HepG2 (cell line): ENCODE measurements around the gene MFNG. TPM values are rescaled to one million over a fixed set of nuclear protein-coding genes. Genes with fewer than 3 reads are reported as not detected.

Experiments
- ATRX ChIP-seq: sonication (generic); formaldehyde crosslinking; IDR thresholded peaks from 2 replicates; pipeline ENCODE4 v1.4.0; 2020; ENCODE audit warnings: missing genetic modification reagents, borderline replicate concordance
- BCL3 ChIP-seq: sonication (generic); formaldehyde crosslinking; IDR thresholded peaks from 2 replicates; pipeline ENCODE4 v1.5.1; 2020; ENCODE audit warnings: mild to moderate bottlenecking, missing genetic modification reagents, moderate library complexity
- BORCS8-MEF2B ChIP-seq: sonication (generic); formaldehyde crosslinking; IDR thresholded peaks from 2 replicates; pipeline ENCODE4 v1.8.0; 2022; ENCODE audit warnings: mild to moderate bottlenecking, missing genetic modification reagents
- CEBPG ChIP-seq: IDR thresholded peaks from 2 replicates; pipeline ENCODE4 v1.6.1; 2016
- DNMT3B ChIP-seq: conservative IDR thresholded peaks from 2 replicates; pipeline ENCODE4 v1.6.1; 2016; ENCODE audit warnings: missing biosample characterization, control low read depth
- DPF2 ChIP-seq: sonication (generic); formaldehyde crosslinking; IDR thresholded peaks from 2 replicates; pipeline ENCODE4 v1.4.0; 2020; ENCODE audit warnings: mild to moderate bottlenecking, low read depth, missing genetic modification reagents, borderline replicate concordance
- DR1 ChIP-seq: sonication (generic); formaldehyde crosslinking; IDR thresholded peaks from 2 replicates; pipeline ENCODE4 v1.8.0; 2021; ENCODE audit warnings: mild to moderate bottlenecking, missing genetic modification reagents, inconsistent platforms
- E2F2 ChIP-seq: sonication (generic); formaldehyde crosslinking; IDR thresholded peaks from 2 replicates; pipeline ENCODE4 v1.4.0; 2020; ENCODE audit warnings: missing genetic modification reagents, borderline replicate concordance
- FOXJ3 ChIP-seq: sonication (generic); formaldehyde crosslinking; IDR thresholded peaks from 2 replicates; pipeline ENCODE4 v1.4.0; 2020; ENCODE audit warnings: missing genetic modification reagents, mild to moderate bottlenecking, borderline replicate concordance
- GMEB1 ChIP-seq: sonication (generic); formaldehyde crosslinking; IDR thresholded peaks from 2 replicates; pipeline ENCODE4 v1.5.1; 2020; ENCODE audit warnings: missing genetic modification reagents, mild to moderate bottlenecking, borderline replicate concordance
- MBNL3 ChIP-seq: fragments of 250-450 bp; sonication (Bioruptor Pico); conservative IDR thresholded peaks from 2 replicates; pipeline ENCODE4 v1.8.0; 2022; ENCODE audit warnings: mild to moderate bottlenecking, inconsistent platforms
- MLXIP ChIP-seq: sonication (generic); formaldehyde crosslinking; IDR thresholded peaks from 2 replicates; pipeline ENCODE4 v1.9.0; 2021; ENCODE audit warnings: missing genetic modification reagents, borderline replicate concordance
- NKX3-1 ChIP-seq: sonication (generic); formaldehyde crosslinking; IDR thresholded peaks from 2 replicates; pipeline ENCODE4 v1.5.0; 2020; ENCODE audit warnings: missing genetic modification reagents
- ONECUT2 ChIP-seq: sonication (generic); formaldehyde crosslinking; IDR thresholded peaks from 2 replicates; pipeline ENCODE4 v1.4.0; 2020; ENCODE audit warnings: missing genetic modification reagents
- TAF1 ChIP-seq: sonication (generic); formaldehyde crosslinking; IDR thresholded peaks from 2 replicates; pipeline ENCODE4 v1.4.0; 2020; ENCODE audit warnings: missing genetic modification reagents
- ZKSCAN8 ChIP-seq: IDR thresholded peaks from 2 replicates; pipeline ENCODE4 v1.6.1; 2016; ENCODE audit warnings: borderline replicate concordance, missing genetic modification reagents, missing compliant biosample characterization
- ZNF275 ChIP-seq: sonication (generic); formaldehyde crosslinking; IDR thresholded peaks from 2 replicates; pipeline ENCODE4 v1.8.0; 2022; ENCODE audit warnings: missing genetic modification reagents, mild to moderate bottlenecking, inconsistent platforms, borderline replicate concordance
- ZNF496 ChIP-seq: sonication (generic); formaldehyde crosslinking; IDR thresholded peaks from 2 replicates; pipeline ENCODE4 v1.8.1; 2023; ENCODE audit warnings: mild to moderate bottlenecking, moderate library complexity, missing genetic modification reagents; ENCODE audit not compliant: insufficient replicate concordance
- ZNF501 ChIP-seq: sonication (generic); formaldehyde crosslinking; IDR thresholded peaks from 2 replicates; pipeline ENCODE4 v1.5.1; 2020; ENCODE audit warnings: mild to moderate bottlenecking, moderate library complexity, missing genetic modification reagents
- ZNF547 ChIP-seq: sonication (generic); formaldehyde crosslinking; IDR thresholded peaks from 2 replicates; pipeline ENCODE4 v1.5.1; 2020; ENCODE audit warnings: mild to moderate bottlenecking, missing genetic modification reagents
- ZNF605 ChIP-seq: sonication (generic); formaldehyde crosslinking; IDR thresholded peaks from 2 replicates; pipeline ENCODE4 v1.8.0; 2022; ENCODE audit warnings: mild to moderate bottlenecking, missing genetic modification reagents
- polyA plus RNA-seq, 8 experiments: library from polyadenylated mRNA; depleted of rRNA in 3 of 8; stranded (reverse) in 7 of 8; unstranded in 1 of 8; fragments of >200 nt; fragmentation: Illumina TruSeq in 4 of 8; extraction: Trizol in 4 of 8; gene quantifications; 2 replicates each; pipeline versions ENCODE4 v1.2.1 to v1.2.3, GENCODE V29; 2011 to 2016; ENCODE audit warnings: low read depth in 4 of 8, missing spikeins in 1 of 8, mixed read lengths in 1 of 8; ENCODE audit not compliant: insufficient read depth in 1 of 8
- total RNA-seq, 5 experiments: library from RNA; depleted of rRNA; stranded (reverse); fragments of >200 nt; fragmentation: Illumina TruSeq; extraction: Trizol; gene quantifications; 2 replicates each; pipeline ENCODE4 v1.2.3, GENCODE V29; 2016; ENCODE audit warnings: low read depth in 1 of 5

MFNG gene
- total and polyA plus RNA-seq, 2 of the 13 experiments (the other 11 are each of a cell fraction or from before 2014, with no cell fraction given): 1.0 to 11.7 TPM

- 0 out of 2 replicates have a peak, but pooled peaks have one; percentile 42 for TF ChIP-seq GMEB1 (CRISPR knock-in tag)
- TF ChIP-seq MBNL3 (CRISPR knock-in tag): no peak
- TF ChIP-seq CEBPG (CRISPR knock-in tag): no peak; the same call in 1 of the 2 replicates
- no peak for TF ChIP-seq ZNF275 (CRISPR knock-in tag)
- TF ChIP-seq ZKSCAN8: peak; percentile 80; the same call in 1 of the 2 replicates
- TF ChIP-seq TAF1 (CRISPR knock-in tag): no peak
- peak; percentile 79 for TF ChIP-seq ZNF501 (CRISPR knock-in tag)
- no peak for TF ChIP-seq DR1 (CRISPR knock-in tag)
- TF ChIP-seq ZNF496 (CRISPR knock-in tag): no peak
- 0 out of 2 replicates have a peak, but pooled peaks have one; percentile 79 for TF ChIP-seq ZNF605 (CRISPR knock-in tag)
- no peak; the same call in 1 of the 2 replicates for TF ChIP-seq DPF2 (CRISPR knock-in tag)
- no peak for TF ChIP-seq ZNF547 (CRISPR knock-in tag)
- no peak for TF ChIP-seq FOXJ3
- no peak for TF ChIP-seq ONECUT2 (CRISPR knock-in tag)
- TF ChIP-seq E2F2 (CRISPR knock-in tag): no peak
- no peak for TF ChIP-seq BORCS8-MEF2B (CRISPR knock-in tag)
- TF ChIP-seq MLXIP (CRISPR knock-in tag): no peak
- TF ChIP-seq NKX3-1 (CRISPR knock-in tag): no peak
- TF ChIP-seq DNMT3B (CRISPR knock-in tag): no peak
- 0 out of 2 replicates have a peak, but pooled peaks have one; percentile 72 for TF ChIP-seq BCL3 (CRISPR knock-in tag)
- TF ChIP-seq ATRX (CRISPR knock-in tag): no peak
These were observed 2.4 kb upstream of the MFNG start (continued) for GRCh38 chr22:37488337-37489135.
